PFSK-1 (cell line): Measurements from ENCODE around the gene ANKHD1.

Source experiments
- FOXP2 ChIP-seq: optimal IDR thresholded peaks from 2 replicates; pipeline ENCODE3; 2011; ENCODE audit warnings: borderline replicate concordance, control low read depth, inconsistent platforms; ENCODE audit not compliant: insufficient read depth; ENCODE audit errors: extremely low read length, extremely low read depth
- POLR2AphosphoS5 ChIP-seq: IDR thresholded peaks from 2 replicates; pipeline ENCODE4 v1.6.1; 2012; ENCODE audit warnings: low read depth, mild to moderate bottlenecking, control low read depth, low read length, moderate library complexity
- SIN3A ChIP-seq: IDR thresholded peaks from 2 replicates; pipeline ENCODE4 v1.6.1; 2012; ENCODE audit warnings: mild to moderate bottlenecking, low read length, moderate library complexity, borderline replicate concordance; ENCODE audit not compliant: insufficient read depth
- TAF1 ChIP-seq: IDR thresholded peaks from 2 replicates; pipeline ENCODE4 v1.6.1; 2012; ENCODE audit warnings: low read length, control low read depth, borderline replicate concordance; ENCODE audit not compliant: insufficient read depth
- TF ChIP-seq, protein P1 (sequence below), 2 experiments: IDR thresholded peaks; 2 replicates each; pipeline versions ENCODE4 v1.6.1 to v1.8.0; 2011 to 2012; ENCODE audit warnings: low read depth in 2 of 2, low read length in 2 of 2, control low read depth in 1 of 2, inconsistent platforms in 1 of 2, mild to moderate bottlenecking in 1 of 2, moderate library complexity in 1 of 2; ENCODE audit not compliant: insufficient read depth in 1 of 2

The ANKHD1 gene

DNA sequence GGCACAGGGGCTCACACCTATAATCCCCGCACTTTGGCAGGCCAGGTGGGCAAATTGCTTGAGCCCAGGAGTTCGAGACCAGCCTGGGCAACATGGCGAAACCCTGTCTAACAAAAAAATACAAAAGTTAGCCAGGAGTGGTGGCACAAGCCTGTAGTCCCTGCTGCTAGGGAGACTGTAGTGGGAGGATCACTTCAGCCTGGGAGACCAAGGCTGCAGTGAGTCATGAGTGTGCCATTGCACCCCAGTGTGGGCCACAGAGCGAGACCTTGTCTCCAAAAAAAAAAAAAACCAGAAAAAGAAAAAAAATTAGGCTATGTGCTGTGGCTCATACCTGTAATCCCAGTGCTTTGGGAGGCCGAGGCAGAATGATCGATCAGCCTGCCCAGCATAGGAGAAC is 87.3 kb downstream of the ANKHD1 start:
- TF ChIP-seq SIN3A (no peak), TAF1 (no peak), POLR2AphosphoS5 (no peak)

DNA sequence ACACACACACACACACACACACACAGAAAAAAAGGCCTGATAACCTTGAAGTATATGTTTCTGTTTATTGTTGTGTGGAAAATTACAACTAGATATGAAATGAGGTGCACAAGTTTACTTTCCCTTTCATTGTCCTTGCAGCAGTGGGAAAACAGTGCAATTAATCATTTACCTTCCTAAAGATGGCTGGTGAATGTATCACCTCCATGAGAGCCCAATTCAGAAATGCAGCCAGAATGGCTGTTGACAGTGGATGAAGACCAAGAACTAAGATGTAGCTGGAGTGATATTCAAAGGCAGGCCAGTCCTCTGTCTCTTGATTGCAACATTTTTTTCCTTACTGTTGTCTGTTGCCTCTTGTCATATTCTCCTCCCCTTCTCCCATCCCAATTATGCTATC is 96.3 kb downstream of the ANKHD1 start:
- TF ChIP-seq FOXP2 (no peak), POLR2AphosphoS5 (no peak), SIN3A (no peak), TAF1 (no peak)
- TF ChIP-seq, protein P1, sequence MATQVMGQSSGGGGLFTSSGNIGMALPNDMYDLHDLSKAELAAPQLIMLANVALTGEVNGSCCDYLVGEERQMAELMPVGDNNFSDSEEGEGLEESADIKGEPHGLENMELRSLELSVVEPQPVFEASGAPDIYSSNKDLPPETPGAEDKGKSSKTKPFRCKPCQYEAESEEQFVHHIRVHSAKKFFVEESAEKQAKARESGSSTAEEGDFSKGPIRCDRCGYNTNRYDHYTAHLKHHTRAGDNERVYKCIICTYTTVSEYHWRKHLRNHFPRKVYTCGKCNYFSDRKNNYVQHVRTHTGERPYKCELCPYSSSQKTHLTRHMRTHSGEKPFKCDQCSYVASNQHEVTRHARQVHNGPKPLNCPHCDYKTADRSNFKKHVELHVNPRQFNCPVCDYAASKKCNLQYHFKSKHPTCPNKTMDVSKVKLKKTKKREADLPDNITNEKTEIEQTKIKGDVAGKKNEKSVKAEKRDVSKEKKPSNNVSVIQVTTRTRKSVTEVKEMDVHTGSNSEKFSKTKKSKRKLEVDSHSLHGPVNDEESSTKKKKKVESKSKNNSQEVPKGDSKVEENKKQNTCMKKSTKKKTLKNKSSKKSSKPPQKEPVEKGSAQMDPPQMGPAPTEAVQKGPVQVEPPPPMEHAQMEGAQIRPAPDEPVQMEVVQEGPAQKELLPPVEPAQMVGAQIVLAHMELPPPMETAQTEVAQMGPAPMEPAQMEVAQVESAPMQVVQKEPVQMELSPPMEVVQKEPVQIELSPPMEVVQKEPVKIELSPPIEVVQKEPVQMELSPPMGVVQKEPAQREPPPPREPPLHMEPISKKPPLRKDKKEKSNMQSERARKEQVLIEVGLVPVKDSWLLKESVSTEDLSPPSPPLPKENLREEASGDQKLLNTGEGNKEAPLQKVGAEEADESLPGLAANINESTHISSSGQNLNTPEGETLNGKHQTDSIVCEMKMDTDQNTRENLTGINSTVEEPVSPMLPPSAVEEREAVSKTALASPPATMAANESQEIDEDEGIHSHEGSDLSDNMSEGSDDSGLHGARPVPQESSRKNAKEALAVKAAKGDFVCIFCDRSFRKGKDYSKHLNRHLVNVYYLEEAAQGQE (IDR thresholded peaks at IDR 0.05; ENCODE audit: insufficient read depth in 1 of 2, low read depth in 2 of 2, low read length in 2 of 2), result no peak

DNA sequence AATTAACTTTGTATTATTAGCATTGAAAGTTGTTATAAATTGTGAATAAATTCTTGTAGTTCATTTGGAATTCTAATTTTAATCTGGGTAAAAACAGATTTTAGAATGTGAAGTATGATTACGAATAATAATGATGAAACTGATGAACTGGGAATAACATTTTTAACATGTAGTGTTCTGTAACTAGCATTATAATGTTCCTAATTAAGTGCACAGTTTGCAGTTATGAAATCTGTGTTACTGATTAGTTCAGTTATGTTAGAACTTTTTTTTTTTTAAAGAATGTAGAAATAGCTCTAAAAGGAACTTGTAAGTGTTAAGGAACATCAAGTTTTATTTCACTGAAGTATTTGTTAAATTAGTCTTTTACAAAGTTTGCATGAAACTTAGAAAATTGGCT is 97.0 kb downstream of the ANKHD1 start:
- no peak for TF ChIP-seq FOXP2
- TF ChIP-seq SIN3A, result no peak
- no peak for TF ChIP-seq TAF1

DNA sequence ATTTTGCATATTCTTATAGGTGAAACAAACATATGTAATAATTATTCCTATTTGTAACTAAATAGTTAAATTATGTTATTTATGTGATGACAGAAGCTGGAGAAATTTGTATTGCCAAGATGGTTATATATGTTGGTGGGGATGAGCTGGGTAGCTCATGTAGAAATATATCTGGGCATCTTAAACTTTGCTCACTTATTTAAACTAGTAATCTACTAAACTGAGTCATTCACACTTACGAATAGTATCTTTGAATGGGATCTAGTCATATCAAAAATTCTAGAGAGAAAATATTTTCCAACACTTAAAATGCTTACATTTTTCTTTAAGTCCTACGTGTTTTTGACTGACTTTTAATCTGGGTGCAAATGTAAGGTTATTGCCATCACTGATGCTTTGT is 101.2 kb downstream of the ANKHD1 start:
- TF ChIP-seq POLR2AphosphoS5, result no peak
- TF ChIP-seq, protein P1 (IDR thresholded peaks at IDR 0.05; ENCODE audit: insufficient read depth in 1 of 2, low read depth in 2 of 2, low read length in 2 of 2), result no peak
- no peak for TF ChIP-seq TAF1
- no peak for TF ChIP-seq FOXP2
- TF ChIP-seq SIN3A, result no peak

DNA sequence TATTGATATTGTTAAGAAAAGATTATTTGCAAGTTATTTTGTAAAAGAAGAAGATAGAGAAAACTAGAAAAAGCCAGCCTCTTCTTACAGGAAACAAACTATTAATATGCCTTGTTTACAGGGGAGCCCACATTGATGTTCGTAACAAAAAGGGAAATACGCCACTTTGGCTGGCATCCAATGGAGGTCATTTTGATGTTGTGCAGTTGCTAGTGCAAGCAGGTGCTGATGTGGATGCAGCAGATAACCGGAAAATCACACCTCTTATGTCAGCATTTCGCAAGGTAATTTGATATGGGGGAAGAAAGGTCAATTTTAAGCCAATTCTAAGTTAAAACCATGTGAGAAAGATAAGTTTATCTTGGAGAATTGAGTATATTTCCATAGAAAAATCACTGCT is 108.3 kb downstream of the ANKHD1 start:
- no peak for TF ChIP-seq SIN3A
- TF ChIP-seq FOXP2, result no peak
- no peak for TF ChIP-seq TAF1
- TF ChIP-seq, protein P1 (IDR thresholded peaks at IDR 0.05; ENCODE audit: insufficient read depth in 1 of 2, low read depth in 2 of 2, low read length in 2 of 2), result no peak
- no peak for TF ChIP-seq POLR2AphosphoS5

DNA sequence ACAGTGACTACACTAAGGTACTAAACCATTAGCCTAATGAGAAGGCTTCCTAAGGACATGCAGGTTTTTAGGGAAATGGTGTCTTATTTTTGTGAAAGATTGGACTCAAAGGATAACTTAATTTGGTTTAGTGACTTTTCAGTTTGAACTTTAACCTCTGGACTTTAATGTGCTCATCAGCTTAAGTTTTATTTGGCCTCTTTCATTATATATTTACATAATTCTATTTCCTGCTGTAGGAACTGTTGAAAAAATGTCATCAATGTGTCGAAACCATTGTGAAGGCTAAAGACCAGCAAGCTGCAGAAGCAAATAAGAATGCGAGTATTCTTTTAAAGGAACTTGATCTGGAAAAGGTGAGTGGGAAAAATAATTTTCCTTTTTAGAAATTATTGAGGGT is 111.5 kb downstream of the ANKHD1 start:
- no peak for TF ChIP-seq POLR2AphosphoS5
- TF ChIP-seq, protein P1 (IDR thresholded peaks at IDR 0.05; ENCODE audit: insufficient read depth in 1 of 2, low read depth in 2 of 2, low read length in 2 of 2), result no peak
- TF ChIP-seq TAF1, result no peak
- TF ChIP-seq FOXP2, result no peak
- no peak for TF ChIP-seq SIN3A
